T-cell (primary cell): Measurements from ENCODE around the gene USHBP1. TPM values are rescaled to one million over a fixed set of nuclear protein-coding genes. Genes with fewer than 3 reads are reported as not detected.
A peak's percentile ranks its signal among the peaks of the same experiment; 100 is the strongest.

Source experiments
- ATAC-seq, 4 experiments: fragments of 200-7000 bp in 3 of 4; fragments of 150-1000 bp in 1 of 4; cut with Tn5 transposase; replicated peaks in 1 of 4; 1 replicate in 3 of 4; 2 replicates in 1 of 4; pipeline ENCODE4 v1.10.0; 2021; ENCODE audit warnings: moderate library complexity in 3 of 4, mild to moderate bottlenecking in 2 of 4, moderate number of reproducible peaks in 1 of 4
- CTCF ChIA-PET, 2 donors: fragments of 300-600 bp; sonication (Branson Sonifier 250); formaldehyde crosslinking; loops; one replicate each; lab custom pipeline; 2022; ENCODE audit warnings: antibody characterized with exemption in 2 of 2; lab: Charles Lee
- POLR2A ChIA-PET, 2 donors: fragments of 300-600 bp; sonication (Branson Sonifier 250); formaldehyde crosslinking; loops; one replicate each; lab custom pipeline; 2022; ENCODE audit warnings: antibody characterized with exemption in 2 of 2; lab: Charles Lee
- DNase-seq, 35 experiments: peaks; one replicate each; pipeline versions ENCODE4 v3.0.0 to v3.0.0-alpha.2; 2013 to 2023
- H3K27ac ChIP-seq: one replicate; pipeline ENCODE4 v1.5.1; 2013; ENCODE audit warnings: low read length
- H3K27me3 ChIP-seq, 2 experiments: replicated peaks in 1 of 2; 1 replicate in 1 of 2; 2 replicates in 1 of 2; pipeline versions ENCODE4 v1.6.1 to v1.7.0; 2013; ENCODE audit warnings: low read length in 1 of 2, mixed read lengths in 1 of 2; ENCODE audit not compliant: control insufficient read depth in 2 of 2, insufficient read depth in 2 of 2; ENCODE audit errors: extremely low read depth in 1 of 2
- H3K36me3 ChIP-seq, 2 donors: 1 replicate in 1 of 2; 2 replicates in 1 of 2; pipeline versions ENCODE4 v1.6.1 to v1.7.0; 2013; ENCODE audit warnings: low read length in 1 of 2; ENCODE audit not compliant: control insufficient read depth in 2 of 2, insufficient read depth in 1 of 2; ENCODE audit errors: extremely low read depth in 1 of 2
- H3K4me1 ChIP-seq, 2 experiments: 1 replicate in 1 of 2; 2 replicates in 1 of 2; pipeline versions ENCODE4 v1.6.1 to v1.7.0; 2013; ENCODE audit warnings: low read length in 2 of 2, mixed read lengths in 1 of 2; ENCODE audit not compliant: insufficient read depth in 2 of 2, control insufficient read depth in 1 of 2; ENCODE audit errors: extremely low read depth in 1 of 2
- H3K4me3 ChIP-seq, 2 donors: 1 replicate in 1 of 2; 2 replicates in 1 of 2; pipeline versions ENCODE4 v1.5.1 to v1.7.0; 2013; ENCODE audit warnings: mild to moderate bottlenecking in 2 of 2, low read length in 1 of 2, moderate library complexity in 1 of 2; ENCODE audit not compliant: control insufficient read depth in 1 of 2; ENCODE audit errors: extremely low read depth in 1 of 2
- H3K9me3 ChIP-seq: 2 replicates; pipeline ENCODE4 v1.7.0; 2013
- H3K27ac Mint-ChIP-seq, 2 donors: one replicate each; pipeline ENCODE4 v1.8.0; 2020 to 2021; ENCODE audit warnings: mild to moderate bottlenecking in 2 of 2, mixed read lengths in 2 of 2
- H3K27me3 Mint-ChIP-seq, 2 donors: one replicate each; pipeline ENCODE4 v1.8.0; 2021 to 2022; ENCODE audit warnings: mixed read lengths in 2 of 2
- H3K36me3 Mint-ChIP-seq: one replicate; pipeline ENCODE4 v1.8.0; 2021; ENCODE audit warnings: mixed read lengths
- H3K4me1 Mint-ChIP-seq, 3 donors: one replicate each; pipeline ENCODE4 v1.8.0; 2020 to 2022; ENCODE audit warnings: mixed read lengths in 3 of 3, mild to moderate bottlenecking in 1 of 3
- H3K4me3 Mint-ChIP-seq, 3 donors: one replicate each; pipeline ENCODE4 v1.8.0; 2020 to 2022; ENCODE audit warnings: mild to moderate bottlenecking in 3 of 3, mixed read lengths in 3 of 3, moderate library complexity in 3 of 3
- H3K9me3 Mint-ChIP-seq, 3 donors: one replicate each; pipeline ENCODE4 v1.8.0; 2020 to 2022; ENCODE audit warnings: mixed read lengths in 3 of 3
- WGBS: methylation state at CpG from one replicate; pipeline ENCODE4 v1.1.5; 2013; ENCODE audit warnings: missing lambda C conversion rate; ENCODE audit not compliant: insufficient coverage; 5-methylcytosine and 5-hydroxymethylcytosine counted together
- total RNA-seq, 35 experiments: library from RNA in 6 of 35; stranded (reverse) in 6 of 35; fragments of 120-200 nt in 1 of 35; gene quantifications; one replicate each; pipeline versions ENCODE4 v1.2.1 to v1.2.4 and lab custom pipeline; 2013 to 2026

Gene USHBP1
- total RNA-seq, 5 donors from 2014 or later (not counting 1 experiment from before 2014, with no cell fraction given) = 0.10 to 0.61 (median 0.38) TPM; not detected in 1

DNA sequence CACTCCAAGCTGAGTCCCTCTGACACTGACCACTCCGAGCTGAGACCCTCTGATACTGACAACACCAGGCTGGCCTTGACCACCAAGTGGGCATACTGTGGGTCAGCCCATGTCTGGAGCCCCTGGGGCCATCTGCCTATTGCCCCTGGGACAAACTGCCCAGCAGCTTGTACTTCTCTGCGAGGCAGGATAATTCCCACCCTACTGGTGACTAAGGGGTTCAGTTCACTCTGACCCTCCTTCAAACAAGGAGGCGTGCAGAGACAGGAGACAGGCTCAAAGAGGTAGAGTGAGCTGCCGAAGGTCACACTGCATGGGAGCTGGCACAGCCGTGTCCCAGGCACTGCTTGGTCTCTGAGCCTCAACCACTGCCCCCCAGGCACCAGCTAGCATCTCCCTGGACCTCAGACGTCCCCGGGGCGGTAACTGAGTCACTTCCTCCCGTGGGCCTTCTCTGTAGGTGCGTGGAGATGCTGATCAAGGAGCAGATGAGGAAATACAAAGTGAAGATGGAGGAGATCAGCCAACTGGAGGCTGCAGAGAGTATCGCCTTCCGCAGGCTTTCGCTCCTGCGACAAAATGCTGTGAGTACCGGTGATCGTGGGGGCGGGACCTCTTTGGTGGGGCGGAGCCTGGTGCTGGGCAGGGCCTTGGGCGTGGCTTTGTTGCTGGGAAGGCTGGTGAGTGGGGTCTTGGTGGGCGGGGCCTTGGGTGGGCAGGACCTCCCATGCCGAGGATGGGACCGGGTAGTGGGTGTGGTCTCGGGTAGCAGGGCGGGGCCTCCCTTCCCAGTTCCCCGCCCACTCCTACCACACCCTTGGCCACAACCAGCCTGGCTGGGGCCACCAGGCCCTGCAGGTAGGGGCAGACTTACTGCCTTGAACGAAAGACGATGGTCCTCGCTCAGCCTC, 55.2 kb downstream of the USHBP1 start:
- no peak overlapping the region for H3K27ac ChIP-seq
- no peak overlapping the region for H3K4me3 ChIP-seq
- CTCF ChIA-PET = interaction anchor here in 1 of 2 donors (0.5 kb wide), 1 partner anchor 11 kb away, joined by 3 read pairs; no protein-coding TSS in a partner anchor
- H3K9me3 ChIP-seq = no peaks in the 10 kb centered on the region
- H3K36me3 ChIP-seq = peaks cover 13 to 57% of the 10 kb centered on the region in 2 donors
- no peak overlapping the region for H3K4me3 Mint-ChIP-seq
- DNase-seq = peak in 8 of 35 experiments; percentile 12 to 39 (median 23)
- H3K9me3 Mint-ChIP-seq = no peaks in the 10 kb centered on the region
- no peaks in the 10 kb centered on the region for H3K27me3 Mint-ChIP-seq
- H3K4me1 ChIP-seq = peaks cover 0 to 6% of the 10 kb centered on the region in 2 experiments
- H3K4me1 Mint-ChIP-seq = peaks cover under 1 to 7% (median 1%) of the 10 kb centered on the region in 3 donors
- no peaks in the 10 kb centered on the region for H3K27me3 ChIP-seq
- 84% methylated on average over 9 of the region's 28 CpGs for WGBS
- peaks cover 25% of the 10 kb centered on the region for H3K36me3 Mint-ChIP-seq
- POLR2A ChIA-PET = no interaction called here
- ATAC-seq = peak in 1 of 4 experiments; percentile 36
- H3K27ac Mint-ChIP-seq = peak overlapping the region; percentile 7 to 65

DNA sequence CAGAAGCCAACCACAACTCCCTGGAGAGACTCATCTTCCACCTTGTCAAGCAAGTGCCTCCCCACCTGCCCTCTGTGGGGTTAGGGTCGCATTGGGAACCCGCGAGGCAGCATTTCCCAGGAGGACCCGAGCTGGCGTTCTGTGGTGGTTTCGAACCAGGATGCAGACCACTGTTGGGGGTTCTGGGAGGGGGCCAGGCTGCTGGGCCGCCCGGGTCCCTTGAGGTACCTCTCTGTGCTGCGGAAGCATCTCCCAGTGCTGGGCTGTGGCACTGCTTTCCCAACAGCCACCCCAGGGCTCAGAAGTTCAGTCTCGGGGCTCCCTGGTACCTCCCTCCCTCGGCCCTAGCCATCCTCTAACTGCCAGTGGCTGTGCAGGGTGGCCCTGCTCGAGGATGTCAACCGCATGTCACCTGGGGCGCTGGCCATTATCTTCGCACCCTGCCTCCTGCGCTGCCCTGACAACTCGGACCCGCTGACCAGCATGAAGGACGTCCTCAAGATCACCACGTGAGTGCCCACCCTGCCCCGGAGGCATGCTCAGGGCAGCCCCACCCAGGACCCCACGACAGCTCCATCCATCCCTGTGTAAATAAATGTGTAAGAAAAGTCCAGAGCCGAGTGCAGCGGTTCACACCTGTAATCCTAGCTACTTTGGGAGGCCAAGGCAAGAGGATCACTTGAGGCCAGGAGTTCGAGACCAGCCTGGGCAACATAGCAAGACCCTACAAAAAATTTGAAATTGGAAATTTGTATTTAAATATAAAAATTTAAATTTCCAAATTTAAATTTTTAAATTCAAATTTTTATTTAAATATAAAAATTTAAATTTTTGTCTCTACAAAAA, 57.6 kb downstream of the USHBP1 start:
- H3K36me3 ChIP-seq = peaks cover 25 to 68% of the 10 kb centered on the region in 2 donors
- ATAC-seq = no peak
- peaks cover 35% of the 10 kb centered on the region for H3K36me3 Mint-ChIP-seq
- no peak overlapping the region for H3K4me3 ChIP-seq
- DNase-seq = no peak
- no peaks in the 10 kb centered on the region for H3K9me3 Mint-ChIP-seq
- no peak overlapping the region for H3K27ac Mint-ChIP-seq
- H3K27me3 Mint-ChIP-seq = no peaks in the 10 kb centered on the region
- no peak overlapping the region for H3K4me3 Mint-ChIP-seq
- whole genome bisulfite sequencing = 97% methylated on average over 17 of the region's 25 CpGs
- H3K27ac ChIP-seq = no peak overlapping the region
- H3K27me3 ChIP-seq = no peaks in the 10 kb centered on the region
- peaks cover 0 to 6% (median 0%) of the 10 kb centered on the region in 3 donors for H3K4me1 Mint-ChIP-seq
- ChIA-PET POLR2A (no interaction called here), CTCF (no interaction called here)
- no peaks in the 10 kb centered on the region for H3K9me3 ChIP-seq
- H3K4me1 ChIP-seq = peaks cover 0 to 5% of the 10 kb centered on the region in 2 experiments

DNA sequence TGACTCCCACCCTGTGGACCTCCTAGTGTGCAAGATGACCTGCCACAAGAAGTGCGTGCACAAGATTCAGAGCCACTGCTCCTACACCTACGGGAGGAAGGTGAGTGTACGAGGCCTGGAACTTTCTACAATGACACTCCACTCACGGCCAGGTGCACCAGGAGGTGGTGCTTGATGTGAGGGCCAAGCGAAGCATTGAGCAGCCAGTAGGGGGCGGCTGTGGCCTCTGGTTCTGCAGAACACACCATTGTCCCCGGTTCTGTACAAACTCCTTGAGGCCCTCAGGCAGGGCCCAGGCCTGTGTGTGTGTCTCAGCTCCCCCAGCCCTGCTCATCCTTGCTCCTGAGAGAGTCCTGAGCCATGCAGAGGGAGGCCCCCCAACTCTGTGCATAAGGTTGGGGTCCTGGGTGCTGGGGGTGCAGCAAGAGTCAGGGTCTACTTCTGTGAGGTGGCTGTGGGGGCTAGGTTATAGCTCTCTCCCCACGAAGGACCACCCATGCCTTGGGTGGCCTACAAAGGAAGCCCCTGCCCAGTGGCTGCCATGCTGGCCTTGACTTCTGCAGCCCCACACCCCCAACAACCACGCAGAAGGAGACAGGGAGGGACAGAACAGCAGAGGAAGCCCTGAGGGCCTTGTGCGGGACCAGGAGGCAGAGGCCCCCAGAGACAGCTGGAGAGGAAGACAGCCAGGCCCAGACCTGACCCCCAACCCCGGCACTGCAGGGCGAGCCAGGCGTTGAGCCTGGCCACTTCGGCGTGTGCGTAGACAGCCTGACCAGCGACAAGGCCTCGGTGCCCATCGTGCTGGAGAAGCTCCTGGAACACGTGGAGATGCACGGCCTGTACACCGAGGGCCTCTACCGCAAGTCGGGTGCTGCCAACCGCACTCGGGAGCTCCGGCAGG, 59.1 kb downstream of the USHBP1 start:
- Histone ChIP-seq H3K27me3 (no peaks in the 10 kb centered on the region), H3K4me1 (peaks cover 0 to 5% of the 10 kb centered on the region in 2 experiments), H3K4me3 (no peak overlapping the region), H3K27ac (no peak overlapping the region), H3K9me3 (no peaks in the 10 kb centered on the region), H3K36me3 (peaks cover 36 to 73% of the 10 kb centered on the region in 2 donors)
- Mint-ChIP-seq H3K27ac (no peak overlapping the region), H3K36me3 (peaks cover 46% of the 10 kb centered on the region), H3K4me3 (no peak overlapping the region), H3K4me1 (peaks cover 0 to 6% (median 0%) of the 10 kb centered on the region in 3 donors), H3K9me3 (no peaks in the 10 kb centered on the region), H3K27me3 (no peaks in the 10 kb centered on the region)
- peak; percentile 29 to 71 (median 55) for DNase-seq
- WGBS = 93% methylated on average over 22 of the region's 27 CpGs
- ChIA-PET POLR2A (no interaction called here), CTCF (no interaction called here)
- peak; percentile 62 to 82 (median 75) for ATAC-seq

DNA sequence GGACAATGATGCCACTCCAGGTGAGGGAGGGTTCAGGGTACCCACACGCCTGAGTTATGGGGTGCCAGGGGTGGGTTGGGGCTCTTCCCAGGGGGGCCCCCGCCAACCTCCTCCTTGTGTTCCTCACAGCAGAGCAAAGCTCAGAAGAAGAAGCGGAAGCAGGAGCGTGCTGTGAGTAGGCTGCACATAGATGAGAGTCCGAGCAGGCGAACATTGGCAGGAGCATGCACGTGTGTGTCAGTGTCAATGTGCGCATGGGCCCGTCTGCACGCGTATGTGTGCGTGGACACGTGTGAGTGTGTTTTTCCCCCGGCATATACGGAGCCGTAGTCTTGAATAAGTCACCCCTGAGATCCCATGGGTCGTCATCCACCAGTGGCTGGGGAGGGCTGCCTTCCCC, 61.8 kb downstream of the USHBP1 start:
- no peak overlapping the region for H3K27ac ChIP-seq
- H3K27me3 ChIP-seq = no peaks in the 10 kb centered on the region
- WGBS = 95% methylated on average over 17 of the region's 17 CpGs
- no peaks in the 10 kb centered on the region for H3K27me3 Mint-ChIP-seq
- no peak overlapping the region for H3K27ac Mint-ChIP-seq
- CTCF ChIA-PET = interaction anchor here in 1 of 2 donors (0.7 kb wide), 1 partner anchor 30 kb away, joined by 8 read pairs; no protein-coding TSS in a partner anchor
- H3K9me3 ChIP-seq = no peaks in the 10 kb centered on the region
- H3K4me1 Mint-ChIP-seq = no peaks in the 10 kb centered on the region
- H3K4me3 ChIP-seq = no peak overlapping the region
- H3K36me3 ChIP-seq = peaks cover 46 to 67% of the 10 kb centered on the region in 2 donors
- H3K4me1 ChIP-seq = no peaks in the 10 kb centered on the region
- H3K36me3 Mint-ChIP-seq = peaks cover 50% of the 10 kb centered on the region
- no peaks in the 10 kb centered on the region for H3K9me3 Mint-ChIP-seq
- no peak for DNase-seq
- no peak overlapping the region for H3K4me3 Mint-ChIP-seq
- no peak for ATAC-seq
- POLR2A ChIA-PET = no interaction called here

DNA sequence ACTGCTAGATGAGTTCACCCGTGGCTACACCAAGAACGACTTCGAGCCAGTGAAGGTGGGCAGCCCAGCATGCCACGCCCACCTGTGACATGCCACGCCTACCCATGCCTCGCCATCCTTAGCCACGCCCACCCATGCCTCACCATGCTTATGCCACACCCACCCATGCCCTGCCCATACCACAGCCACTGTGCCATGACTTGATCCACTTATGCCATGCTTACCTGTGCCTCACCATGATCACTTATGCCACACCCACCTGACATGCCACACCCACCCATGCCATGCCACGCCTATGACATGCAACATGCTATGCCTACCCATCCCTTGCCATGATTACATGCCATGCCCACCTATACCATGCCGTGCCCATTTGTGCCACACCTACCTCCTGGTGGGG, 62.3 kb downstream of the USHBP1 start:
- Histone ChIP-seq H3K4me1 (no peaks in the 10 kb centered on the region), H3K36me3 (peaks cover 46 to 72% of the 10 kb centered on the region in 2 donors), H3K9me3 (no peaks in the 10 kb centered on the region), H3K27me3 (no peaks in the 10 kb centered on the region), H3K27ac (no peak overlapping the region), H3K4me3 (no peak overlapping the region)
- H3K36me3 Mint-ChIP-seq = peaks cover 54% of the 10 kb centered on the region
- ATAC-seq (peak in 1 of 4 experiments; percentile 20), DNase-seq (peak in 2 of 35 experiments; percentile 10 to 33)
- no peaks in the 10 kb centered on the region for H3K4me1 Mint-ChIP-seq
- ChIA-PET POLR2A (no interaction called here), CTCF (no interaction called here)
- H3K9me3 Mint-ChIP-seq = no peaks in the 10 kb centered on the region
- WGBS = 84% methylated on average over 8 of the region's 9 CpGs
- peak overlapping the region in 1 of 2 donors; percentile 55 for H3K27ac Mint-ChIP-seq
- no peaks in the 10 kb centered on the region for H3K27me3 Mint-ChIP-seq
- H3K4me3 Mint-ChIP-seq = no peak overlapping the region
